ENCODE data around the gene SLC35D1. TPM values are rescaled to one million over a fixed set of nuclear protein-coding genes. Genes with fewer than 3 reads are reported as not detected.

SLC35D1 gene
- total and polyA plus RNA-seq, 3 experiments from 2014 or later, result 4.1 to 17.5 (median 17.0) TPM

- no peak for DNase-seq
- ChIA-PET CTCF (no interaction called here), POLR2A (no interaction called here)
- Mint-ChIP-seq H3K4me3 (peak overlapping the region in 1 of 7 donors; percentile 10), H3K27me3 (peaks cover 4 to 8% of the 10 kb centered on the region in 2 donors), H3K4me1 (peaks cover 6 to 8% (median 7%) of the 10 kb centered on the region in 3 donors), H3K9me3 (no peaks in the 10 kb centered on the region), H3K36me3 (peaks cover 0 to 2% (median 0%) of the 10 kb centered on the region in 3 donors), H3K27ac (no peak overlapping the region)
- no peak overlapping the region for H3K27ac ChIP-seq (ENCODE audit: low read depth, low read length)
- no peaks in the 10 kb centered on the region for H3K27me3 ChIP-seq (ENCODE audit: insufficient read depth, low read length, poor library complexity, severe bottlenecking)
- H3K4me1 ChIP-seq (ENCODE audit: insufficient read depth, low read length), result peaks cover 5% of the 10 kb centered on the region
- no peak overlapping the region for H3K4me3 ChIP-seq (ENCODE audit: low read length)
- H3K36me3 ChIP-seq (ENCODE audit: insufficient read depth, low read length), result no peaks in the 10 kb centered on the region
- no peaks in the 10 kb centered on the region for H3K9me3 ChIP-seq (ENCODE audit: low read length)
Observed at GRCh38 chr1:67059346-67059745, 5.4 kb upstream of the SLC35D1 start.

- Histone ChIP-seq H3K27me3 (ENCODE audit: insufficient read depth, low read length, poor library complexity, severe bottlenecking) (no peaks in the 10 kb centered on the region), H3K36me3 (ENCODE audit: insufficient read depth, low read length) (no peaks in the 10 kb centered on the region), H3K27ac (ENCODE audit: low read depth, low read length) (no peak overlapping the region), H3K9me3 (ENCODE audit: low read length) (no peaks in the 10 kb centered on the region), H3K4me1 (ENCODE audit: insufficient read depth, low read length) (peaks cover 6% of the 10 kb centered on the region), H3K4me3 (ENCODE audit: low read length) (no peak overlapping the region)
- Mint-ChIP-seq H3K36me3 (peaks cover 0 to 6% (median 0%) of the 10 kb centered on the region in 3 donors), H3K27me3 (peaks cover 2 to 4% of the 10 kb centered on the region in 2 donors), H3K4me1 (peaks cover 7 to 9% (median 7%) of the 10 kb centered on the region in 3 donors), H3K4me3 (no peak overlapping the region), H3K9me3 (no peaks in the 10 kb centered on the region), H3K27ac (no peak overlapping the region)
- POLR2A ChIA-PET, result no interaction called here
- CTCF ChIA-PET, result no interaction called here
- no peak for DNase-seq
Observed at GRCh38 chr1:67058761-67059160, 4.8 kb upstream of the SLC35D1 start.

- no peaks in the 10 kb centered on the region for H3K36me3 ChIP-seq (ENCODE audit: insufficient read depth, low read length)
- H3K27ac ChIP-seq (ENCODE audit: low read depth, low read length), result no peak overlapping the region
- DNase-seq, result no peak
- no peak overlapping the region for H3K4me3 ChIP-seq (ENCODE audit: low read length)
- Mint-ChIP-seq H3K27ac (no peak overlapping the region), H3K27me3 (peaks cover 0 to 1% of the 10 kb centered on the region in 2 donors), H3K9me3 (no peaks in the 10 kb centered on the region), H3K4me1 (peaks cover 7 to 9% (median 8%) of the 10 kb centered on the region in 3 donors), H3K36me3 (peaks cover 0 to 8% (median 0%) of the 10 kb centered on the region in 3 donors), H3K4me3 (peak overlapping the region in 1 of 7 donors; percentile 29)
- H3K4me1 ChIP-seq (ENCODE audit: insufficient read depth, low read length), result peaks cover 6% of the 10 kb centered on the region
- H3K9me3 ChIP-seq (ENCODE audit: low read length), result no peaks in the 10 kb centered on the region
- ChIA-PET POLR2A (no interaction called here), CTCF (no interaction called here)
- H3K27me3 ChIP-seq (ENCODE audit: insufficient read depth, low read length, poor library complexity, severe bottlenecking), result no peaks in the 10 kb centered on the region
Observed at GRCh38 chr1:67058242-67058641, 4.3 kb upstream of the SLC35D1 start.

- CTCF ChIA-PET, result interaction anchor here (2.1 kb wide), 1 partner anchor 95 kb away, joined by 11 read pairs; no protein-coding TSS in a partner anchor
Observed at GRCh38 chr1:67053535-67053784, 488 bp downstream of the SLC35D1 start.

GRCh38 chr1:67052741-67053534 lies 1.0 kb downstream of the SLC35D1 start:
- Mint-ChIP-seq H3K9me3 (no peaks in the 10 kb centered on the region), H3K27ac (peak overlapping the region; percentile 48 to 96 (median 90)), H3K4me1 (peaks cover 27 to 43% (median 34%) of the 10 kb centered on the region in 3 donors), H3K4me3 (peak overlapping the region; percentile 83 to 92 (median 90)), H3K27me3 (no peaks in the 10 kb centered on the region), H3K36me3 (peaks cover 4 to 39% (median 7%) of the 10 kb centered on the region in 3 donors)
- ChIA-PET POLR2A (interaction anchor here (0.6 to 1.3 kb wide), 5 partner anchors 11 to 720 kb away, joined by 3 to 4 read pairs (median 3); partner anchors contain the start of gene GADD45A), CTCF (interaction anchor here (2.1 kb wide), 1 partner anchor 96 kb away, joined by 11 read pairs; no protein-coding TSS in a partner anchor)
- no peaks in the 10 kb centered on the region for H3K27me3 ChIP-seq (ENCODE audit: insufficient read depth, low read length, poor library complexity, severe bottlenecking)
- peak in 3 of 5 donors; percentile 0 to 62 (median 59) for DNase-seq
- H3K4me3 ChIP-seq (ENCODE audit: low read length), result peak overlapping the region; percentile 89
- no peaks in the 10 kb centered on the region for H3K9me3 ChIP-seq (ENCODE audit: low read length)
- H3K36me3 ChIP-seq (ENCODE audit: insufficient read depth, low read length), result peaks cover 5% of the 10 kb centered on the region
- peaks cover 24% of the 10 kb centered on the region for H3K4me1 ChIP-seq (ENCODE audit: insufficient read depth, low read length)
- H3K27ac ChIP-seq (ENCODE audit: low read depth, low read length), result peak overlapping the region; percentile 91

More at GRCh38 chr1:67053535-67053784, 488 bp downstream of the SLC35D1 start:
- H3K27ac Mint-ChIP-seq, result peak overlapping the region; percentile 80 to 99 (median 96)
- peak in 2 of 5 donors; percentile 17 to 26 for DNase-seq
- Histone ChIP-seq H3K9me3 (ENCODE audit: low read length) (no peaks in the 10 kb centered on the region), H3K27me3 (ENCODE audit: insufficient read depth, low read length, poor library complexity, severe bottlenecking) (no peaks in the 10 kb centered on the region), H3K4me3 (ENCODE audit: low read length) (peak overlapping the region; percentile 89), H3K27ac (ENCODE audit: low read depth, low read length) (peak overlapping the region; percentile 91), H3K4me1 (ENCODE audit: insufficient read depth, low read length) (peaks cover 24% of the 10 kb centered on the region), H3K36me3 (ENCODE audit: insufficient read depth, low read length) (peaks cover 5% of the 10 kb centered on the region)
- H3K4me3 Mint-ChIP-seq, result peak overlapping the region; percentile 83 to 98 (median 93)
- H3K4me1 Mint-ChIP-seq, result peaks cover 27 to 38% (median 34%) of the 10 kb centered on the region in 3 donors
- no peaks in the 10 kb centered on the region for H3K9me3 Mint-ChIP-seq
- H3K27me3 Mint-ChIP-seq, result no peaks in the 10 kb centered on the region
- peaks cover 3 to 34% (median 6%) of the 10 kb centered on the region in 3 donors for H3K36me3 Mint-ChIP-seq
- POLR2A ChIA-PET, result interaction anchor here (0.6 to 1.3 kb wide), 5 partner anchors 11 to 721 kb away, joined by 3 to 4 read pairs (median 3); partner anchors contain the start of gene GADD45A

- H3K4me3 Mint-ChIP-seq, result peak overlapping the region in 2 of 7 donors; percentile 25 to 29
- ChIA-PET POLR2A (no interaction called here), CTCF (interaction anchor here (0.9 kb wide), 1 partner anchor 163 kb away, joined by 3 read pairs; no protein-coding TSS in a partner anchor)
- H3K27ac ChIP-seq (ENCODE audit: low read depth, low read length), result no peak overlapping the region
- H3K4me1 Mint-ChIP-seq, result peaks cover 29 to 51% (median 34%) of the 10 kb centered on the region in 3 donors
- H3K36me3 ChIP-seq (ENCODE audit: insufficient read depth, low read length), result peaks cover 5% of the 10 kb centered on the region
- no peak overlapping the region for H3K4me3 ChIP-seq (ENCODE audit: low read length)
- H3K27me3 Mint-ChIP-seq, result no peaks in the 10 kb centered on the region
- H3K27me3 ChIP-seq (ENCODE audit: insufficient read depth, low read length, poor library complexity, severe bottlenecking), result no peaks in the 10 kb centered on the region
- no peaks in the 10 kb centered on the region for H3K9me3 ChIP-seq (ENCODE audit: low read length)
- DNase-seq, result no peak
- H3K4me1 ChIP-seq (ENCODE audit: insufficient read depth, low read length), result peaks cover 24% of the 10 kb centered on the region
- peaks cover 4 to 57% (median 15%) of the 10 kb centered on the region in 3 donors for H3K36me3 Mint-ChIP-seq
- peak overlapping the region in 2 of 8 donors; percentile 13 to 29 for H3K27ac Mint-ChIP-seq
- H3K9me3 Mint-ChIP-seq, result no peaks in the 10 kb centered on the region
Observed at GRCh38 chr1:67051196-67051595, 2.8 kb downstream of the SLC35D1 start.

- Histone ChIP-seq H3K4me1 (ENCODE audit: insufficient read depth, low read length) (no peaks in the 10 kb centered on the region), H3K36me3 (ENCODE audit: insufficient read depth, low read length) (peaks cover 29% of the 10 kb centered on the region), H3K27me3 (ENCODE audit: insufficient read depth, low read length, poor library complexity, severe bottlenecking) (no peaks in the 10 kb centered on the region), H3K27ac (ENCODE audit: low read depth, low read length) (no peak overlapping the region), H3K4me3 (ENCODE audit: low read length) (no peak overlapping the region), H3K9me3 (ENCODE audit: low read length) (no peaks in the 10 kb centered on the region)
- Mint-ChIP-seq H3K4me3 (no peak overlapping the region), H3K27me3 (no peaks in the 10 kb centered on the region), H3K36me3 (peaks cover 26 to 89% (median 36%) of the 10 kb centered on the region in 3 donors), H3K27ac (no peak overlapping the region), H3K9me3 (no peaks in the 10 kb centered on the region), H3K4me1 (peaks cover 9 to 24% (median 12%) of the 10 kb centered on the region in 3 donors)
- ChIA-PET POLR2A (no interaction called here), CTCF (no interaction called here)
- DNase-seq, result no peak
Observed at GRCh38 chr1:67044631-67045270, 9.2 kb downstream of the SLC35D1 start.

- no peaks in the 10 kb centered on the region for H3K9me3 ChIP-seq (ENCODE audit: low read length)
- no peaks in the 10 kb centered on the region for H3K27me3 ChIP-seq (ENCODE audit: insufficient read depth, low read length, poor library complexity, severe bottlenecking)
- peaks cover 25% of the 10 kb centered on the region for H3K36me3 ChIP-seq (ENCODE audit: insufficient read depth, low read length)
- CTCF ChIA-PET, result no interaction called here
- peaks cover 12 to 22% (median 13%) of the 10 kb centered on the region in 3 donors for H3K4me1 Mint-ChIP-seq
- H3K4me3 ChIP-seq (ENCODE audit: low read length), result no peak overlapping the region
- no peak overlapping the region for H3K27ac ChIP-seq (ENCODE audit: low read depth, low read length)
- no peaks in the 10 kb centered on the region for H3K9me3 Mint-ChIP-seq
- H3K27me3 Mint-ChIP-seq, result no peaks in the 10 kb centered on the region
- DNase-seq, result no peak
- no peaks in the 10 kb centered on the region for H3K4me1 ChIP-seq (ENCODE audit: insufficient read depth, low read length)
- no peak overlapping the region for H3K27ac Mint-ChIP-seq
- POLR2A ChIA-PET, result no interaction called here
- peaks cover 29 to 91% (median 41%) of the 10 kb centered on the region in 3 donors for H3K36me3 Mint-ChIP-seq
- no peak overlapping the region for H3K4me3 Mint-ChIP-seq
Observed at GRCh38 chr1:67043366-67043765, 10.6 kb downstream of the SLC35D1 start.
